Measurements from ENCODE around the gene ADORA2A. TPM values are rescaled to one million over a fixed set of nuclear protein-coding genes. Genes with fewer than 3 reads are reported as not detected.

Gene ADORA2A
- total RNA-seq: 35.7 and 35.8 TPM in 2 replicates

DNA sequence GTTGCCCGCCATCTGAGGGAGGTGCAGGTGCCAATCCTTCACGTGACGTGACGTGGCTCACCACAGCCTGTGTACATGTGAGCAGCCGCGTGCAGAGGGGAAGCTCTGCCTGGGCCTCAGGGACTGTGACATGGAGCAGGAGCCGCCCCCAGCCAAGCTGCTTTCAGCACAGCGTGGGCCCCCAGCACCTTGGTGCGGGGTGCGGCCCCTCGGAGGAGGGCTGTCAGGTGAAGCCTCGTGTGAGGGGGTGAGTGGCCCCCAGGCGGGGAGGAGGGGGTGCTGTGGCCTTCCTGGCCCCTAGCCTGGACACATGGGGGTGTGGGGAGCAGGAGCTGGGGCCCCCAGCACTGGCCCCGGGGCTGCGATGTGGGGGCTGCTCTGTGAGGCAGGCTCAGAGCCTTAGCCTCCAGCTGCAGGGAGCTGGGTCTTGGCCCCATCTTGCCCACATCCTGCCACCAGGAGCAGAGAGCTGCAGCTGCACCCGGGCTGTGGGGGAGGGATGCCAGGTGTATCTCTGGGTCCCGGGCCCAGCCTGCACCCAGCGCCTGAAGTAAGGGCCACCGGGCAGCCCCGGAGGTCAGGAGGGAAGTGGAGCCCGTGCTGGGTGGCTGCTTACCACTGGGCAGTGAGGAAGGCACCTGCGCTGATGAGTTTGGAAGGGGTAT is at the start of gene ADORA2A:
Gene ADORA2A (plus strand): TSS at position 100 of the 665 bp plus-strand sequence. CDS start 5,806 bp downstream, outside the sequence.
- ChIA-PET CTCF (interaction anchor here (0.6 to 4.2 kb wide), 4 partner anchors 8 to 98 kb away, joined by 3 to 15 read pairs (median 6); no protein-coding TSS in a partner anchor), POLR2A (interaction anchor here (0.6 to 7.8 kb wide), 14 partner anchors 8 to 127 kb away, joined by 3 to 154 read pairs (median 4); partner anchors contain the start of gene GUCD1)
- peaks cover 79% of the 10 kb centered on the region for H3K4me1 Mint-ChIP-seq
- TF ChIP-seq, protein P1, sequence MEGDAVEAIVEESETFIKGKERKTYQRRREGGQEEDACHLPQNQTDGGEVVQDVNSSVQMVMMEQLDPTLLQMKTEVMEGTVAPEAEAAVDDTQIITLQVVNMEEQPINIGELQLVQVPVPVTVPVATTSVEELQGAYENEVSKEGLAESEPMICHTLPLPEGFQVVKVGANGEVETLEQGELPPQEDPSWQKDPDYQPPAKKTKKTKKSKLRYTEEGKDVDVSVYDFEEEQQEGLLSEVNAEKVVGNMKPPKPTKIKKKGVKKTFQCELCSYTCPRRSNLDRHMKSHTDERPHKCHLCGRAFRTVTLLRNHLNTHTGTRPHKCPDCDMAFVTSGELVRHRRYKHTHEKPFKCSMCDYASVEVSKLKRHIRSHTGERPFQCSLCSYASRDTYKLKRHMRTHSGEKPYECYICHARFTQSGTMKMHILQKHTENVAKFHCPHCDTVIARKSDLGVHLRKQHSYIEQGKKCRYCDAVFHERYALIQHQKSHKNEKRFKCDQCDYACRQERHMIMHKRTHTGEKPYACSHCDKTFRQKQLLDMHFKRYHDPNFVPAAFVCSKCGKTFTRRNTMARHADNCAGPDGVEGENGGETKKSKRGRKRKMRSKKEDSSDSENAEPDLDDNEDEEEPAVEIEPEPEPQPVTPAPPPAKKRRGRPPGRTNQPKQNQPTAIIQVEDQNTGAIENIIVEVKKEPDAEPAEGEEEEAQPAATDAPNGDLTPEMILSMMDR (IDR thresholded peaks at IDR 0.05): no peak
- H3K36me3 Mint-ChIP-seq (ENCODE audit: low read depth): peaks cover 6% of the 10 kb centered on the region
- H3K27ac Mint-ChIP-seq: peak within 1 kb of the TSS; percentile 89
- no peaks in the 10 kb centered on the region for H3K27me3 Mint-ChIP-seq
- intact Hi-C loops (cut with micrococcal nuclease): no loop called here
- ATAC-seq (ENCODE audit: low read depth) (peak; percentile 69), DNase-seq (peak; percentile 80)
- H3K9me3 Mint-ChIP-seq: no peaks in the 10 kb centered on the region
- peak within 1 kb of the TSS; percentile 83 for H3K4me3 Mint-ChIP-seq

DNA sequence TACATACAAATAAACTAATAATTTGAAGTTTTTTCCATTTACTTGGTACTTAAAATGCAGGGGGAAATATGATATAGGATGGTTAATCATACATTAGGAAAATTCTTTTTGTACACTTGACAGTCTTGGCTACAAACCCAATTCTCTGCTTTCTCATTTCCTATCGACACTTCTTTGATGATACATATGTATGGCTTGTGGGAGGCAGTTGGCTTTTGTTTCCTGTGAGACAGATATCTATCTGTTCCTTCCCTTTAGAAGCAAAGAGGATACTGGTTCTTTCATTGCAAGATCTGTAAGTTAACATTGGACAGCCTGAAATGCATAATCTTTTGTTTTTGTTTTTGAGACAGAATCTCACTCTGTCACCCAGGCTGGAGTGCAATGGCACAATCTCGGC is 47.9 kb upstream of the ADORA2A start:
- H3K36me3 Mint-ChIP-seq (ENCODE audit: low read depth): peaks cover 57% of the 10 kb centered on the region
- H3K27me3 Mint-ChIP-seq: no peaks in the 10 kb centered on the region
- H3K9me3 Mint-ChIP-seq: no peaks in the 10 kb centered on the region
- POLR2A ChIA-PET: no interaction called here
- CTCF ChIA-PET: no interaction called here
- TF ChIP-seq, protein P1 (IDR thresholded peaks at IDR 0.05): no peak
- no peak for DNase-seq
- ATAC-seq (ENCODE audit: low read depth): no peak
- H3K4me3 Mint-ChIP-seq: no peak overlapping the region
- intact Hi-C loops (cut with micrococcal nuclease): no loop called here
- H3K27ac Mint-ChIP-seq: no peak overlapping the region
- H3K4me1 Mint-ChIP-seq: no peaks in the 10 kb centered on the region

DNA sequence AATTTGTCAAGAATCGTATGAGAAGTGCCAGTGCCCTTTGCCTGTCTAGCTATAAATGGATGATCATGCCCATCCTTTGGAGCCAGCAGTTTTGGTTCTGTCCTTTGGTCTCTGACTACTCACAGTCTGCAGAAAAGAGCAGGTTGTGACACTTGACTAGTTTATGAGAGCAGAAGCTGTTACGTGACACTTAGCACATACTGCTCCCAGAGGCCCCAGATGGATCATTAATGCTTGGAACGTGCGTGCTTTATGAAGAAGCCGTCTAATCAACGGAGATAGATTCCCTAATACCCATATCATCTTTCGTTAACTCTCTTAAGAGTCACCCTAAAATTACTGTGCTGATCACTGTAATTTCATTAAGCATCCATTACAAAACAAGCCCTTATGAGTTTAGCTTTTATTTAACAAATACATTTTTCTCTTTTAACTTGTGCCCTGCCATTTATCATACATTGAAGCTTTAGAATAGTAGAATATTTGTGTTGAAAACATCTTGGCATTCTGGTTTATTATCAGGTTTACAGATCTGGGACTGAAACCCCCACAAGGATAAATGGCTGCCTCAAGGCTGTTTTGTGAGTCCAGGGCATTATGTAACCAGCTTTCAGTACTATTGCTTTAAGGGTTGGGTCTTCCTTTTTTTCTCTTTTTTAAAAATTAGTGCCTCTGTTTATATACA is 47.0 kb upstream of the ADORA2A start:
- H3K36me3 Mint-ChIP-seq (ENCODE audit: low read depth): peaks cover 53% of the 10 kb centered on the region
- H3K4me1 Mint-ChIP-seq: no peaks in the 10 kb centered on the region
- intact Hi-C loops (cut with micrococcal nuclease): no loop called here
- H3K27me3 Mint-ChIP-seq: no peaks in the 10 kb centered on the region
- H3K4me3 Mint-ChIP-seq: no peak overlapping the region
- ChIA-PET CTCF (no interaction called here), POLR2A (no interaction called here)
- DNase-seq: no peak
- no peak for ATAC-seq (ENCODE audit: low read depth)
- no peak overlapping the region for H3K27ac Mint-ChIP-seq
- TF ChIP-seq, protein P1 (IDR thresholded peaks at IDR 0.05): no peak
- no peaks in the 10 kb centered on the region for H3K9me3 Mint-ChIP-seq

DNA sequence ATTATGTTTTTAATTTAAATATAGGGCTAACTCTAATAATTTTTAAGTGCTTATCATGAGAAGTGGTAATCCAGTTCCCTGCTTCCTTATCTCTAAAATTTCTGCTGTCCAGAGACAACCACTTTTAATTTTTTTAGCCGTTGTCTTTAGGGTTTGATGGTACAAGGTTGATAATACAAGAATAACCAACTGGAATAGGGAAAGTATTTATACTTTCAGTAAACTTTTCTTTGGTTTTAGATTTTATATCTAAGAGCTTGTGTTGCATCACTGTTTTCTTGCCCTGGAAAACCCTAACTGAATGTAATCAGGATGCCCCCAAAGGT is 46.5 kb upstream of the ADORA2A start:
- Mint-ChIP-seq H3K27me3 (no peaks in the 10 kb centered on the region), H3K9me3 (no peaks in the 10 kb centered on the region), H3K4me1 (no peaks in the 10 kb centered on the region), H3K27ac (no peak overlapping the region), H3K4me3 (no peak overlapping the region), H3K36me3 (ENCODE audit: low read depth) (peaks cover 53% of the 10 kb centered on the region)
- ATAC-seq (ENCODE audit: low read depth): no peak
- CTCF ChIA-PET: no interaction called here
- POLR2A ChIA-PET: no interaction called here
- TF ChIP-seq, protein P1 (IDR thresholded peaks at IDR 0.05): no peak
- intact Hi-C loops (cut with micrococcal nuclease): no loop called here
- no peak for DNase-seq

DNA sequence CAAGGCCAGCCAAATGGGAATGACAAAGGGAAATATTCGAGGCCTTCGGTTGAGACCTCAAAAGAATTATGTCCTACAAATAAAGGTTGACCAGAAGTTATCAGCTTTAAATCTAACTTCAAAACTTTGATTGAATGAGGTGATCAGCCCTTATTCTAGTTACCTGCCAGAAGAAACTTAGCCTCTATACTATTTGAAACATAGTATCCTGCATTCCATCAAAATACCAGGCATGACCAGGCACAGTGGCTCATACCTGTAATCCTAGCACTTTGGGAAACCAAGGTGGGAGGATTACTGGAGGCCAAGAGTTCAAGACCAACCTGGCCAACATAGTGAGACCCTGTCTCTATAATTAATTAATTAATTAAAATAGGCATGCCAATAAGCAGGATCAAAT is 44.3 kb upstream of the ADORA2A start:
- ChIA-PET POLR2A (interaction anchor here (0.8 kb wide), 1 partner anchor 669 kb away, joined by 7 read pairs; no protein-coding TSS in a partner anchor), CTCF (interaction anchor here (1.0 kb wide), 1 partner anchor 143 kb away, joined by 3 read pairs; no protein-coding TSS in a partner anchor)
- intact Hi-C loops (cut with micrococcal nuclease): no loop called here
- Mint-ChIP-seq H3K27me3 (no peaks in the 10 kb centered on the region), H3K27ac (no peak overlapping the region), H3K4me1 (no peaks in the 10 kb centered on the region), H3K4me3 (no peak overlapping the region), H3K36me3 (ENCODE audit: low read depth) (peaks cover 38% of the 10 kb centered on the region), H3K9me3 (no peaks in the 10 kb centered on the region)
- DNase-seq (no peak), ATAC-seq (ENCODE audit: low read depth) (no peak)
- TF ChIP-seq, protein P1 (IDR thresholded peaks at IDR 0.05): no peak
